GM08714 (cell line): ENCODE results near the gene HSF2BP.
"Not testable (repeated sequence)": the region's sequence is repeated elsewhere in the genome, so short reads cannot be mapped to it uniquely, and the experiment has no call there.

Source experiments
- H3K4me3 ChIP-seq: fragments of 200-500 bp; sonication (Bioruptor generic); 2 replicates; pipeline ENCODE4 v1.5.1; 2014; ENCODE audit warnings: mild to moderate bottlenecking, low read length, inconsistent platforms
- ZNF274 ChIP-seq: IDR thresholded peaks from 2 replicates; pipeline ENCODE4 v1.6.1; 2012; ENCODE audit warnings: mild to moderate bottlenecking, low read depth, low read length

The HSF2BP gene

DNA sequence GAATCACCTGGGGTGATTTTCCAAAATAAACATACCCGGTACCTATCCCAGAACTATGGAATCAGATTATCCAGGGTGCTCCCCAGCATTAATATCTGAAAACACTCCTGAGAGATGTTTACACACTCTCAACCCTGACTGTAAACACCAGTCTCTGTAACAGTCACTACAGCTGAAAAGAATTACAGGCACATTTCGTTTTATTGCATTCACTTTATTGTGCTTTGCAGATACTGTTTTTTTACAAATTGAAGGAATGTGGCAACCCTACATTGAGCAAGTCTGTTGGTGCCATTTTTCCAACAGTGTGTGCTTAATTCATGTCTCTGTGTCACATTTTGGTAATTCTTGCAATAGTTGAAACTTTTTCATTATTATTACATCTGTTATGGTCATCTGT, 31.8 kb downstream of the HSF2BP start:
- no peak for TF ChIP-seq ZNF274
- no peak overlapping the region for H3K4me3 ChIP-seq

DNA sequence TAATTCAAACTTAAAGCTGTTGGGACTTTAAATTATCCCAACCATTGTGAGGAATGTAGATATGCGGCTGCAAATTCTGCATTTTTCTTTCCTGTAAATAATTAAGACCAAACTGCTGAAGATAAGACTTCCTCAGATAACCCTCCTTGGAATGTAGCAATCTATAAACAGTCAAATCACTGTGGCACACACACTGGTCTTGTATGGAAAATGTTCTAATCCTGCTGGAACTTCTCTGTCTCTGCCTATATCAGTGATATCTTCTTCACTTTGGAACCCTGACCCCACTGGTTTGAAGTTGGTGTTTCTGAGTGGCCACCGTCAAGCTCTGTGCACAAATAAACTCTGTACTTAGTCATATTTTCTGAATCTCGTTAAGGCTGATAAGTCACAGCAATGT, 32.9 kb downstream of the HSF2BP start:
- H3K4me3 ChIP-seq = no peak overlapping the region
- no peak for TF ChIP-seq ZNF274

DNA sequence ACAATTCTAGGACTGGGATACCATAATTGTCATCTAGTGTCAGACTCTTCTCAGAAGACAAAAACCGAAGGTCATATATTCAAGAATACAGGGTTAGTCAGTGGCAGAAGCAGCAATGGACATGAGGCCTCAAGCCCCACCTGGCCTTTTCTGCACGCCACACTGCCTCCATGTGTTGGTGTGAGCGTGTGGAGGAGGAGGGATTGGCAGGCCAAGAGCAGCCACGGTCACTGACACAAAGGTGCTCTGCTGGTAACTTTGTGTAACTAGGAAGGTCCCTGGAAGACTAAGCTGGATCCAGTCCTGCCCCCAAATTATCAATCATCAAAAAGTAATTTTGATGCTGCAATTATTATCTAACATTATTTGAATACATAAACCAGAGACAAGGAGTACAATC, 34.9 kb downstream of the HSF2BP start:
- no peak for TF ChIP-seq ZNF274
- H3K4me3 ChIP-seq = no peak overlapping the region

DNA sequence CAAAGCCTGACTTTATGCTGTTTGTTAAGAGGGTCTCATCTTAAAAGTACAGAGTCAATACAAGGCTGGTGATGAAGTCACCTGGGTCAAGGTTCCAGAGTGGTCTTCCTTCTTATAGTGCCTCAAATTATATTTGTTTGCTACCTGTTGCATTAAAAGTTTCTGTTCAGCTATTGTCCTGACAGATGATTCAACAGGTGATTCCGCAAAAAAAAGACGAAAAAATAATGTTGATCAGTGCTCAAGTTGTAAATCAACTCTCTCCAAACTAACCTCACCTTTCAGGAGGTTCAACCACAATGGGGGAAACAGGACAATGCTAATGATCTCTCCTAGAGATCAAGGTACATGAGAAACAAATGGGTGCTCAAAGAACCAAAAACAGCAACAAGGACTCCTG, 35.7 kb downstream of the HSF2BP start:
- H3K4me3 ChIP-seq = no peak overlapping the region
- no peak for TF ChIP-seq ZNF274

DNA sequence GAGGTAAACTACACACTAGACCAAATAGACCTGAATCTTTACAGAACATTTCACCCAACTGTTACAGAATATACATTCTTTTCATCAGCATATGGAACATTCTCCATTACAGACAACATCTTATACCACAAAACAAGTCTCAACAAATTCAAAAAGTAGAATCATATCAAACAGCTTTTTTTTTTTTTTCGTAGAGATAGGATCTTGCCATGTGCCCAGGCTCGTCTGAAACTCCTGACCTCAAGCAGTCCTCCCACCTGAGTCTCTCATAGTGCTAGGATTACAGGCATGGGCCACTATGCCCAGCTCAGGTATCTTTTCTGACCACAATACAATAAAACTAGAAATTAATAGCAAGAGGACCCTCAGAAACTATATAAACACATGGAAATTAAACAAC, 36.5 kb downstream of the HSF2BP start:
- no peak overlapping the region for H3K4me3 ChIP-seq
- no peak for TF ChIP-seq ZNF274

DNA sequence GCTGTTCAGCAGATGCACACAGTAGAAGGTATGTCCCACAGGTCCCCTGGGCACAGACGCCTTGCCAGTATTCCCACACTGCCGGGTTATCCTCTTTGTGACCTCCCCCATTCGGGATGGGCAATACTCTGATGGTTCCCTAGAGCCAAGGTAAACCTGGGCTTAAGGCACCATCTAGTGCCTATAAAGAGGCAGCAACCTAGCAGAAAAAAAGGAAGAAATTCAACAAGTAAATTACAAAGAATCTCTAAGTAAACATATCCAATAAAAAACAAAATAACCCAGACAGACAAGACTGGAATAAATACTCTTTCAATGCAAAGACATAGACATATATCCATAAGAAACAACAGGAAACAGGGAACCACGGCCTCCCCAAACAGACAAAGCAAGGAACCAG, 39.4 kb downstream of the HSF2BP start:
- no peak for TF ChIP-seq ZNF274
- H3K4me3 ChIP-seq = no peak overlapping the region

DNA sequence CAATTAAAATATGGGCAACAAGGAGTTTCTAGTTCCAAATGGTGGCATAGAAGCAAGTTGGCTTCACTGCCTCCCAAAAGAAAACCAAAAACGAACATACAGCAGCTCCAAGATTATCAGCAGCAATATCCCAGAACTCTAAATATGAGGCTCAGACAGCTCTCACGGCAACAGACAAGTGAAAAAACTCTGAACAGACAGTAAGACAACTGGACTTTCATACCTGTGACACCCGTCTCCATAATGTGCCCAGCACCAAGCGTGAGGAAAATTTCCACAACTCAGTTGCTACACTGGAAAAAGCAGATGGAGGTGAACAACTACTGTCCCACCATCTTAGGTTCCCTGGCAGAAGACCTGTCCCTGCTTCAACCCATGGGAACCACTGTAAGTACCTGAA, 39.9 kb downstream of the HSF2BP start:
- H3K4me3 ChIP-seq = no peak overlapping the region
- TF ChIP-seq ZNF274 = no peak

DNA sequence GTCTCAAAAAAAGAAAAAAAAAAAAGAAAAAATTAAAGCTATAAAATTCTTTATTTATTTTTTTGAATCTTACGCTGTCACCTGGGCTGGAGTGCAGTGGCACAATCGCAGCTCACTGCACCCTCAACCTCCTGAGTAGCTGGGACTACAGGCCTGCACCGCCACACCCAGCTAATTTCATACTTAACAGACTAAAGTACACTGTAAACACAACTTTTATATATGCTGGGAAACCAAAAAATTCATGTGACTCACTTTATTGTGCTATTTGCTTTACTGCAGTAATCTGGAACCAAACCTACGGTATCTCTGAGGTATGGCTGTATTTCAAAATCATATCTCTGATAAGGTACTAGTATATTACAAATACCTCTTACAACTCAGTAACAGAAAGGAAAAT, 40.3 kb downstream of the HSF2BP start:
- H3K4me3 ChIP-seq = no peak overlapping the region
- TF ChIP-seq ZNF274 = no peak

DNA sequence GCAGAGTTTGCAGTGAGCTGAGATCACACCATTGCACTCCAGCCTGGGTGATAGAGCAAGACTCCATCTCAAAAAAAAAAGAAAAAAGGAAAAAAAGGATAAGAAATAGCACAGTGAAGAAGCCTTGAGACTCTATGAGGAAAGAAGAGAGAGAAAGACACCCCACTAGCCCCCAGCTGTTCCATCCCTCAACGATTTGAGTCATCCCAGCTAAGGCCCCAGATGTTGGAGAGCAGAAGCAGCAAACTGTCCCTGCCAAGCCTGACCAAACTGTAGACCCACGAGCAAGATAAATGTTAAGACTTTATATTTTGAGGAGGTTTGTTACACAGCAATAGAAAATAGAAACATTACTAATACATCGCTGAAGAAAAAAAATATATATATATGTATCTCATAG, 42.4 kb downstream of the HSF2BP start:
- not testable (repeated sequence) for H3K4me3 ChIP-seq

DNA sequence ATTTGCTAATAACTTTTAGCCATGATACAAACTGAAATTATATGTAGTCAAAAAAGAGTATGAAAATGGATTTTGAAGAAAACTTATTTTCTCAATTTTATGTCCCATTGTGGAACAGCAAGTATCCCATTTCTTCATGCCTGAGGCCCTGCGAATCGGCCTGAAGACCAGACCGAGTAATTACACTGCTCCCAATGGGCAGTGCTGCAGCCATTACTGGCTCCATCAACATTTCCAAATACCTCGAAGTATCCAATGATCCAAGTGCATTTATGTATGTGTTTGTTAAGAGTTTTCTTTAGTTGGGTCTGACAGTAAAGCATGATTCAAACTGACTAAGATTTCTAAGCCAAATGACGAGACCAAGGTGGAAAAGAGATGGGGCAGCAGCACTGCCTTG, 44.4 kb downstream of the HSF2BP start:
- no peak overlapping the region for H3K4me3 ChIP-seq
- no peak for TF ChIP-seq ZNF274

DNA sequence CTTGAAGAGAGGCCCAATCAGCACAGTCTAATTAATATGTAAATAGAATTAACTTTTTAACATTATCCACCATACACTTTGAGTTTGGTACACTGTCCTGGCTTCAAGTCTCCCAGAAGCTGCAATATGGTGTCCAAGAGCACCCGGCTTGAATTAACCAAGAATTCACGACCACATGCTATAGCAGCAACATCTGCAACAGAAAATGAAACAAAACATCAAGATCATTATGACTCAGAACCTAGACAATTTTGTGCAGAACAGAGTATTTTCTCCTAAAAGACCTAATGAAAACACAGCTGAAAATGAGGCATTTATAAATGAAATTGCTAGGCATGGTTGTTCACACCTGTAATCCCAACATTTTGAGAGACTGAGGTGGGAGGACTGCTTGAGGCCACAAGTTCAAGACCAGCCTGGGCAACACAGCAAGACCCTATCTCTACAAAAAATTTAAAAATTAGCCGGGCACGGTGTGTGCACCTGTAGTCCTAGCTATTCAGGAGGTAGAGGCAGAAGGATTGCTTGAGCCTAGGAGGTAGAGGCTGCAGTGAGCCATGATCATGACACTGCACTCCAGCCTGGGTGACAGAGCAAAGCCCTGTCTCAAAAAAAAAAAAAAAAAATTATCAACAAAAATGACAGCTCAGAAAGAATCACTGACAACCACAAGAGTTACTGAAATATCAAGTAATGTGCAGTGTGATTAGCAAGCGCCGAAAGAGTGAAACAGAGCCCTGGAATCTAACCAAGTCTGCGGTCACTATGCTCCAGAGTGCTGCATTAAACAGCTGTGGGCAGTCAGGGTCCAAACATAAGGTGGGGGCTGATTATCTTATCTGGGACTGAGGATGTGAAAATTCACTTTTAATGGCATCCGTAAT, 45.3 kb downstream of the HSF2BP start:
- H3K4me3 ChIP-seq = no peak overlapping the region
- no peak for TF ChIP-seq ZNF274

DNA sequence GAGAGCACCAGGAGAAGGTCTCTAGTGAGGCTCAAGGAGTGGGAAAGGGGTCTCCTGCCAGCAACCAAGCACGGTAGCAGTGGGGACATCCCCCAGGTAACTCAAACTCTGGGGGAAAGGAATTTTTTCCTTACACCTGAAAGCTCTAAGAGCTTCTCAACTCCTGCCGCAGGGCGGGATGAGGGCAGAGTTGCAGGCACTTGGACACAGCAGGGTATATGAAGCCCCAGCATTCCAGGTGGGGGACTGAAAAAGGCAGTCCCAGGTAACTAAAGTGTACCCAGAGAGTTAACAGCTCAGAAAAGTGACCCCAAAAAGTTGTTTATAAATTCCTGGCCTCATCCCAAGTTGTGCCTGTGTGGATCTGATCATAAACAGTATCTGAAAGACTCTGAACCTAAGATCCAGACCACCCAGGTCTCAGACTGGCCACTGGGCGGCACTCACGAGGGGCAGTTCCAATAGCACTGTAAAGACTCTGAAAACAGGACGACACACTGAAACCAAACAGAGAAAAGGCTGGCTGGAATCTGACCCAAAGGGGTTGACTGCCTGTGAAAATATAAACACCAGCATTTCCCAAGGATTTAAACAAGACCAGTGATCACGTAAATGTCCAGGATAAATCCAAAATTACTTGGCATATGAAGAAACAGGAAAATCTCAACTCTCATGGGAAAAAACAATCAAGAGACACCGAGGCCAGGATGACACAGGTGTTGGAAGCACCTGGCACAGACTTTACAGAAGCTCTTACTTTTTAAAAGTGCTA, 47.5 kb downstream of the HSF2BP start:
- no peak overlapping the region for H3K4me3 ChIP-seq
- no peak for TF ChIP-seq ZNF274

DNA sequence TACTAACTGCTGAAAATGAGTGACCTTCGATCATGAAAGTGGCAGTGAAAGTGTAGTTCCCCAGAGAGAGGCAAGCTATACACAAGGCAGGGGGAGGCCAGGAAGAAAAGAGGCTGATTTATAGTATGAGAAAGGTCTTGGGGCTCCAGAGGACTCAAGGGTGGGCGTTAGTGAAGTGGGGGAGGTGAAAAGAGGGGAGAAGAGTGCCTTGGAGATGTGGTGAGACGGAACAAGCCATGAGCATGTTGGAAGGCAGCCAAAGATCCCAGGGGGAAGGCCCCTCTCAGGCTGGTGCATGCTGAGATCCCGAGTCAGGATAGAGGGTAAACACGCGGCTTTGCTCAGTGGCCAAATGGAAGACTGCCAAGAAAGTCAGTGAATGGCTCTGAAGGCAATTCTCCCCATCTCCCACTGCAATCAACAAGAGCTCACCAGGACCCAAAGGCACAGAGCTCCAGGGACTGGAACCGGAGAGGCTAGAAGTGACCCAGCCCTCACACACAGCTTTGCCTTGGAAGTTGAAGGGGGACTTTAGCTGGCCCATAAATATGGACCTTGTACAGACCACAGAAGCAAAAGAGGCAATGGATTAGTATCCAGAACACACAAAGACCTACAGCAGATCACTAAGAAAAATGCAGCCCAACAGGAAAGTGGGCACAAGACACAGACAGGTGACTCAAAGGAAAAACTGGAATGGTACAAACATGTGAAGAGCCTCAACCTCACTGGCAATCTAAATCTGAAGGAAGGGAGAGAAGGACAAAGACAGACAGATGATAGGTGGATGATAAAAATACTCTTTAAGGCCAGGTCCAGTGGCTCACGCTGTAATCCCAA, 49.6 kb downstream of the HSF2BP start:
- no peak for TF ChIP-seq ZNF274
- H3K4me3 ChIP-seq = no peak overlapping the region

DNA sequence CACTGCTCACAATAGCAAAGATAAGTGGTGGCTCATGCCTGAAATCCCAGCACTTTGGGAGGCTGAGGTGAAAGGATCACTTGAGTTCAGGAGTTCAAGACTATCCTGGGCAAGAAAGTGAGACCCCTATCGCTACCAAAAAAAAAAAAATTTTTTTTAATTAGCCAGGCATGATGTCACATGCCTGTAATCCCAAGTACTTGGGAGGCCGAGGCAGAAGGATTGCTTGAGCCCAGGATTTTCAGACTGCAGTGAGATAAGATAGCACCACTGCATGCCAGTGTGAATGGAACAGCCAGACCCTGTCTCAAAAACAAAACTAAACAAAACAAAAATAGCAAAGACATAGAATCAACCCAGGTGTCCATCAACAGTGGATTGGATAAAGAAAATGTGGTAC, 50.6 kb downstream of the HSF2BP start:
- no peak overlapping the region for H3K4me3 ChIP-seq
- no peak for TF ChIP-seq ZNF274
